Cardiac fibroblast (primary cell): ENCODE measurements around the gene JAG2.

Source experiments
- DNase-seq, 2 donors: peaks; one replicate each; pipeline versions ENCODE4 v3.0.0 to v3.0.0-alpha.2; 2010; ENCODE audit warnings: low read depth in 2 of 2
- H3K4me3 ChIP-seq, 2 donors: replicated peaks in 1 of 2; 1 replicate in 1 of 2; 2 replicates in 1 of 2; pipeline ENCODE4 v1.5.1; 2011; ENCODE audit warnings: low read depth in 2 of 2, low read length in 2 of 2, mild to moderate bottlenecking in 2 of 2, moderate library complexity in 1 of 2
- TF ChIP-seq, protein P1 (sequence below): IDR thresholded peaks from one replicate; pipeline ENCODE4 v1.5.1; 2011; ENCODE audit warnings: low read depth, mild to moderate bottlenecking, low read length, inconsistent platforms

Gene JAG2

DNA sequence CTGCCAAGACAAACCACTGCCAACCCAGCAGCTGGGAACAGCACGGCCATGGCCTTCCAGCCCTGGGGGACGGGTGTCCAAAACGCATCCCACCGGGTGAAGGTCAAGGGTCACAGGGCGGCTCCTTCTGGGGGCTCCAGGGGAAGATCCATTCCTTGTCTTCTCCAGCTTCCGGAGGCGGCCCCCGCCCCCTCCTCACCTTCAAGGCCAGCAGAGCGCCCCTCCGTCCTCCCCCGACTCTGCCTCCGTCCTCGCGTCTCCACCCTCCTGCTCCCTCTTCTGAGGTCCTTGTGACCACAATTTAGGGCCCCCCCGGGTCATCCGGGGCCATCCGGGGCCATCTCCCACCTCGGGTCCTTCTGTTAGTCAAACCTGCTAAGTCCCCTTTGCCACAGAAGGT lies 16.4 kb upstream of the JAG2 start:
- TF ChIP-seq, protein P1, sequence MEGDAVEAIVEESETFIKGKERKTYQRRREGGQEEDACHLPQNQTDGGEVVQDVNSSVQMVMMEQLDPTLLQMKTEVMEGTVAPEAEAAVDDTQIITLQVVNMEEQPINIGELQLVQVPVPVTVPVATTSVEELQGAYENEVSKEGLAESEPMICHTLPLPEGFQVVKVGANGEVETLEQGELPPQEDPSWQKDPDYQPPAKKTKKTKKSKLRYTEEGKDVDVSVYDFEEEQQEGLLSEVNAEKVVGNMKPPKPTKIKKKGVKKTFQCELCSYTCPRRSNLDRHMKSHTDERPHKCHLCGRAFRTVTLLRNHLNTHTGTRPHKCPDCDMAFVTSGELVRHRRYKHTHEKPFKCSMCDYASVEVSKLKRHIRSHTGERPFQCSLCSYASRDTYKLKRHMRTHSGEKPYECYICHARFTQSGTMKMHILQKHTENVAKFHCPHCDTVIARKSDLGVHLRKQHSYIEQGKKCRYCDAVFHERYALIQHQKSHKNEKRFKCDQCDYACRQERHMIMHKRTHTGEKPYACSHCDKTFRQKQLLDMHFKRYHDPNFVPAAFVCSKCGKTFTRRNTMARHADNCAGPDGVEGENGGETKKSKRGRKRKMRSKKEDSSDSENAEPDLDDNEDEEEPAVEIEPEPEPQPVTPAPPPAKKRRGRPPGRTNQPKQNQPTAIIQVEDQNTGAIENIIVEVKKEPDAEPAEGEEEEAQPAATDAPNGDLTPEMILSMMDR: no peak
- DNase-seq: no peak
- no peak overlapping the region for H3K4me3 ChIP-seq

DNA sequence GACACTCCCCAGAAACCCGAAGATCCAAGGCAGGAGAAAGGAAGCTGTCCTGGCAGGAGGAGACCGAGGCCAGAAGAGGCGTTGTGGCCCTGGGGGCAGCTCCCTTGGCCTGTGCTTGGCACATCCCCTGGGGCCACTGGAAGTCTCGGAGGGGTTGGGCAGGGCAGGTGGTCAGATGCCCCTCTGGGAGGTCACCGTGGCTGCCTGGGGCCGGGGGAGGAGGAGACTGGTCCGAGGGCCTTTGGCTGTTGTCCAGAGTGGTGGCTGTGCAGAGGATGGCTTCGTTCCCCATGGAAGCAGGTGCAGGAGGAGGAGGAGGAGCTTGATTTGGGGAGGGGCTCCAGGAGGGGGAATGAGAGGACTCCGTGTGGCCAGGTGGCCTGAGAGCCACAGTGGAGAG lies 15.9 kb upstream of the JAG2 start:
- TF ChIP-seq, protein P1: no peak

DNA sequence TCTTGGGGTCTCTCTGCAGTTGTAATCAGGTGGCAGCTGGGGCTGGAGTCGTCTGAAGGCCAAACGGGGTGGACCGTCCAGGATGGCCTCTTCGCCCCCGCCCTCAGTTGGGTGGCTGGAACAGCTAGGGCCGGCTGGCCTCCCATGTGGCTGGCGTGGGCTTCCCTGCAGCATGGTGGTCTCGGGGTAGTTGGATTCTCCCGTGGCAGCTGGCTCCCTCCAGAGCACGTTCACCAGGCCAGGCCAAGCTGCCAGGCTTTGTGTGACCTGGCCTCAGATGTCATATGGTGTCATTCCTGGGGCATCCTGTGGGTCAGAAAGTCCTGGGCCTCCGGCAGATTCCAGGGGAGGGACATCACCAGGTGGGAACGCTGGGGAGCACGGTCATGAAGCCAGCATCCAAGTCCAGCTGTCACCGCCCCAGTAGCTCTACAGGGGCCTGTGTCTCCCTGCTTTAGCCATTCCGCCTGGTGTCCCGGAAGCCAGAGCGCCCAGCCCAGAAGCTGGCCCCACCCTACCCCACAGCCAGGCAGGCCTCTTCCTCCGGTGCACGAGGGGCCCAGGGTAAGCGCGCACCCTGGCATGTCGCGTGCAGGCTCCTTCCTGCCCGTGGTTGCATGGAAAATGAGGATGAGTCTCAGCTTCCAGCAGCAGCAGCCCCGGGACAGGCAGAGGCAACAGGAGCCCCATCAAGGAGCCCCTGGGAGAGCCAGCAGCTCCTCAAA lies 13.9 kb upstream of the JAG2 start:
- TF ChIP-seq, protein P1: no peak
- DNase-seq: no peak
- H3K4me3 ChIP-seq: no peak overlapping the region

More for the DNA sequence above, 15.9 kb upstream of the JAG2 start:
- H3K4me3 ChIP-seq: no peak overlapping the region
- DNase-seq: no peak

- TF ChIP-seq, protein P1: no peak
- DNase-seq: no peak
- no peak overlapping the region for H3K4me3 ChIP-seq
Measured at GRCh38 chr14:105181549-105182295, 13.1 kb upstream of the JAG2 start.

- TF ChIP-seq, protein P1: no peak
- DNase-seq: peak; percentile 28 to 54
- H3K4me3 ChIP-seq: peak within 1 kb of the TSS; percentile 58 to 61
Measured at GRCh38 chr14:105180592-105181548, 12.3 kb upstream of the JAG2 start, which contains the start of gene NUDT14. NUDT14 (minus strand) TSS chr14:105181312; CDS start chr14:105181209, 103 bp downstream.

DNA sequence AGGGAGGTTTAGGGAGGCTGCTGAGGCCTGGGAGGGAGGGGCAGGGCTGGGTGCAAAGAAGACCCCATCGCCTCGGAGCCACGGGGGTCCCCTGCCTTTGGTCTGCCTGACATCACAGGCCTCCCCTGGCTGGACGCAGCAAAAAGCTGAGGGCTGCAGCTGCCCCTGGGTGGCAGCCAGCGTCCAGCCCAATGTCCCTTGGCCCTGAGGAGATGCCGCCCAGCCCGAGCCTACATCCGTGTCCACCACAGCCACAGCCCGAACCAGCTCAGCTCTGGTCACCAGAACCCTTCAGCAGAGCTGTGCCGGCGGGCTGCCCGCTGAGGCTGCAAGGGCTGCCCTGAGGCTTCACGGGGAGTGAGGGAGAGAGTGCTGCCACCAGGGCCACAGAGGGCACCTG lies 10.6 kb upstream of the JAG2 start:
- no peak for DNase-seq
- no peak overlapping the region for H3K4me3 ChIP-seq
- TF ChIP-seq, protein P1: no peak
